ENCODE results near the gene APC2.

APC2 gene

DNA sequence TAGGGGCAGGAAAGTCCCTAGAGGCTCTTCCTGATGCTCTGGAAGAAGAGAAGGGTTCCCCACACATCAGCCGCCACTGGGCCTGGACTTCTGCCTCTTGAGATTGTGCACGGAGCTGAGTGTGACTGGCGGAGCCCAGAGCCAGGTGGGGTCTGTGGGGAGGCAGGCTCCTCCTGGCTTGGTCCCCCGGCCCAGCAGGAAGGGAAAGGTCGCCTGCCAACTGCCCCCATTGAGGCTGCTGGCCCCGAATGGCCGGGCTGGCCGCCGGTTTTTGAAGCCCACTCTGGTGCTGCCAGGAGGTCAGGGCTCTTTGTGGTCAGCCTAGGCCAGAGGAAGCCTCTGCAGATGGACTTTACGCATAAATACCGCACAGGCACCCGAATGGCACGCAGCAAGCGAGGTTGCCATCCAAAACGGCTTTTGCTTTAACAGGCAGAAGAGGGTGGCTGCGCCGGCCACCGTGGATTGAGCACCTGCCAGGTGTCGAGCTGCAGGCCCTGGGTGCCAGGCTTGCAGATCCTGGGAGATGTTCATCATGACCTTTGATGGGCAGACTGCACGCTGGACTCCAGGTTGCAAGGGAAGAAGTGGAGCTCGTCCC is 37.5 kb upstream of the APC2 start:
- Histone ChIP-seq H3K27me3 (no peaks in the 10 kb centered on the region), H3K4me3 (no peak overlapping the region), H3K36me3 (peaks cover 0 to 18% (median 4%) of the 10 kb centered on the region in 3 donors), H3K4me1 (peaks cover 8 to 78% (median 70%) of the 10 kb centered on the region in 4 donors), H3K27ac (peak overlapping the region; percentile 28 to 53), H3K9me3 (no peaks in the 10 kb centered on the region)
- DNase-seq, result no peak
- intact Hi-C loops (cut with DNase I; ENCODE audit: low total_unique reads), result no loop called here
- TF ChIP-seq, protein P1, sequence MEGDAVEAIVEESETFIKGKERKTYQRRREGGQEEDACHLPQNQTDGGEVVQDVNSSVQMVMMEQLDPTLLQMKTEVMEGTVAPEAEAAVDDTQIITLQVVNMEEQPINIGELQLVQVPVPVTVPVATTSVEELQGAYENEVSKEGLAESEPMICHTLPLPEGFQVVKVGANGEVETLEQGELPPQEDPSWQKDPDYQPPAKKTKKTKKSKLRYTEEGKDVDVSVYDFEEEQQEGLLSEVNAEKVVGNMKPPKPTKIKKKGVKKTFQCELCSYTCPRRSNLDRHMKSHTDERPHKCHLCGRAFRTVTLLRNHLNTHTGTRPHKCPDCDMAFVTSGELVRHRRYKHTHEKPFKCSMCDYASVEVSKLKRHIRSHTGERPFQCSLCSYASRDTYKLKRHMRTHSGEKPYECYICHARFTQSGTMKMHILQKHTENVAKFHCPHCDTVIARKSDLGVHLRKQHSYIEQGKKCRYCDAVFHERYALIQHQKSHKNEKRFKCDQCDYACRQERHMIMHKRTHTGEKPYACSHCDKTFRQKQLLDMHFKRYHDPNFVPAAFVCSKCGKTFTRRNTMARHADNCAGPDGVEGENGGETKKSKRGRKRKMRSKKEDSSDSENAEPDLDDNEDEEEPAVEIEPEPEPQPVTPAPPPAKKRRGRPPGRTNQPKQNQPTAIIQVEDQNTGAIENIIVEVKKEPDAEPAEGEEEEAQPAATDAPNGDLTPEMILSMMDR (IDR thresholded peaks at IDR 0.05), result no peak

DNA sequence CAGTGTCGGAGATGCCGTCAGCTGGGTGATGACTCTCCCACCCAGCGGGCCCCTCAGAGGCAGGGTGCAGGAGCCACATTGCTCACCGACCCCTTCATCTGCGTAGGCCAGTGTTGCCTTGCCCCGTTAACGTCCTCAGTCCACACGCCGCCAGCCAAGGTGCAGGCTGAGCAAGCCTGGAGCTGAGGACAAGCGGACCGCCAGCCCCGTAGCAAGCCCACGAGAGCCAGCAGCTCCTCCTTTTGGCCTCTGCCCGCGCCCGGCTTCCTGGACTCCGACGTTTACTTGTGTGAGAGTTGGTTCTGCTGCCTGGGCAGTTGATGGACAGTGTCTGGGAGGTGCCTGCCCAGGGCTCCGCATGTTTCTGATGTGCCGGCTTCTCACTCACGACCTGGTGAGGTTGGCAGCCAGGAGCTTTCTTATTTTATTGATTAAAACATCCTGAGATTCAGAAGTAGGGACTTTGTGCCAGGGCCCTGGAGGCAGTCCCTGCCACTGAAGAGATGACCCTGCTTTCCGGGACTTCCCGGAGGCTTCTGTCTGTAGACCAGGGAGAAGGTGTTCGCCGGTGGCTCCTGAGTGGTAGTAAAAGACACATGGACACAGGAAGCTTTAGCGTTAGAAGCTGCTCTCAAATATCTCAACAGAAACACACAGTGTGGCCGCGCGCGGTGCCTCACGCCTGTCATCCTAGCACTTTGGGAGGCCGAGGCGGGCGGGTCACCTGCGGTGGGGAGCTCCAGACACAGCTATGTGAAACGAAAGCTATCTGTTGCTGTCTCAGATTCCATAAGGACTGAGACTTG is 36.7 kb upstream of the APC2 start:
- H3K9me3 ChIP-seq, result no peaks in the 10 kb centered on the region
- H3K4me3 ChIP-seq, result no peak overlapping the region
- TF ChIP-seq, protein P1 (IDR thresholded peaks at IDR 0.05), result no peak
- H3K27ac ChIP-seq, result no peak overlapping the region
- no peaks in the 10 kb centered on the region for H3K27me3 ChIP-seq
- peaks cover 0 to 19% (median 12%) of the 10 kb centered on the region in 3 donors for H3K36me3 ChIP-seq
- intact Hi-C loops (cut with DNase I; ENCODE audit: low total_unique reads), result no loop called here
- peaks cover 8 to 86% (median 74%) of the 10 kb centered on the region in 4 donors for H3K4me1 ChIP-seq
- no peak for DNase-seq

DNA sequence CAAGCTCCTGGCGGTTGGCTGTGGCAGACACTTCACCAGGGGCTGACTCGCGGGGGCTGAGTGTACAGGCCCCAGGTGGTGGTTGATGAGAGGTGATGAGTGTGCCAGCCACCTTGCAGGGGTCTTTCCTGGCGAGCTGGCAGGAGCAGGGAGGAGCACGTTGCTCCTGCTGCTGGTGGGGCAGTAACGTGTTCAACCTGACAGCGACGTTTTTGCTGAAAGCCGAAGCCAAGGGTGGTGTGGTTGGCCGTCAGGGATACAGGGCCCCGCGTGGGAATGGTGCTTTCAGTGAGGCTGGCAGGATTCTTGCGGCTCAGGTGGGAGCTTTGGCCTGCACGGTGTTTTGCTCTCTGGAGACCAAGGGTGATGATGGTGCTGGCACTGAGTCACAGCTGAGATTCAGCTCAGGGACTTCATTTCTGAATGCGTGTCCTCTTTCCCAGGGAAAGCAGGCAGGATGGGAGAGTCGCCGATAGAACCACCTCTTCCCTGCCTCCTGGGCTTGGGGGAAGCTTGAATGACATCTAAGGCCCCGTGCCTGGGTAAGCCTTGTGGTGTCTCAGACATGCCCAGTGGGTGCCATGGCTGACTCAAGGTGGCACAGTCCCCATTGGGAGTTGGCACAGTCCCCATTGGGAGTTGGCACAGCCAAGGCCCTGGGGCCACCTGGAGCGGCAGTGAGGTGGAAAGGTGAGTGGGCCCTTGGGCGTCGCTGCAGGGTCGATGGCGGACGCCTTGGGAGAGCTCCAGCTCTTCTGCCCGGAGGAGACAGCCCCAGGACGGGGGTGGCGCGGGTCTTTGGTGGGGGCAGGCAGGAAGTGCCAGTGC is 33.7 kb upstream of the APC2 start:
- H3K27ac ChIP-seq, result peak overlapping the region; percentile 75 to 76
- H3K27me3 ChIP-seq, result no peaks in the 10 kb centered on the region
- peaks cover 21 to 45% (median 39%) of the 10 kb centered on the region in 3 donors for H3K36me3 ChIP-seq
- peaks cover 8 to 63% (median 49%) of the 10 kb centered on the region in 4 donors for H3K4me1 ChIP-seq
- H3K9me3 ChIP-seq, result no peaks in the 10 kb centered on the region
- TF ChIP-seq, protein P1 (IDR thresholded peaks at IDR 0.05), result no peak
- DNase-seq, result no peak
- intact Hi-C loops (cut with DNase I; ENCODE audit: low total_unique reads), result no loop called here
- peak overlapping the region; percentile 9 to 31 for H3K4me3 ChIP-seq

DNA sequence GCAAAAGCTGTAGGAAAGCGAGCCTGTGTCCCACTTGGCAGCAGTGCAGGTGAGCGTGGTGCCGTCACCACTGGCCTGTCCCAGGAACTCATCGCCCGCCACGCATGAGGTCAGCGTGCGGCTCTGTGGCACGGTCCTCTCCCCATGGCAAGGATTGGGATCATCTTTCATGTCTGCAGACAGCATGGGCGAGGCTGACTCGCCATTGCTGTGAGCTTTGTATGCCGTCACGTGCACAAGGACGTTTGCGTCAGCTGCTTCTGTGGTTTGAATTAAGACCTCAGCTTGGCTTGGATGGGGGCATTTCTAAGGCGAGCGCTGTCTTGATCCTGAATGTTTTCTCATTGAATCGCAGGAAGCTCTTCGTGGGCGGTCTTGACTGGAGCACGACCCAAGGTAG is 32.8 kb upstream of the APC2 start:
- intact Hi-C loops (cut with DNase I; ENCODE audit: low total_unique reads), result no loop called here
- peaks cover 8 to 54% (median 40%) of the 10 kb centered on the region in 4 donors for H3K4me1 ChIP-seq
- TF ChIP-seq, protein P1 (IDR thresholded peaks at IDR 0.05), result no peak

DNA sequence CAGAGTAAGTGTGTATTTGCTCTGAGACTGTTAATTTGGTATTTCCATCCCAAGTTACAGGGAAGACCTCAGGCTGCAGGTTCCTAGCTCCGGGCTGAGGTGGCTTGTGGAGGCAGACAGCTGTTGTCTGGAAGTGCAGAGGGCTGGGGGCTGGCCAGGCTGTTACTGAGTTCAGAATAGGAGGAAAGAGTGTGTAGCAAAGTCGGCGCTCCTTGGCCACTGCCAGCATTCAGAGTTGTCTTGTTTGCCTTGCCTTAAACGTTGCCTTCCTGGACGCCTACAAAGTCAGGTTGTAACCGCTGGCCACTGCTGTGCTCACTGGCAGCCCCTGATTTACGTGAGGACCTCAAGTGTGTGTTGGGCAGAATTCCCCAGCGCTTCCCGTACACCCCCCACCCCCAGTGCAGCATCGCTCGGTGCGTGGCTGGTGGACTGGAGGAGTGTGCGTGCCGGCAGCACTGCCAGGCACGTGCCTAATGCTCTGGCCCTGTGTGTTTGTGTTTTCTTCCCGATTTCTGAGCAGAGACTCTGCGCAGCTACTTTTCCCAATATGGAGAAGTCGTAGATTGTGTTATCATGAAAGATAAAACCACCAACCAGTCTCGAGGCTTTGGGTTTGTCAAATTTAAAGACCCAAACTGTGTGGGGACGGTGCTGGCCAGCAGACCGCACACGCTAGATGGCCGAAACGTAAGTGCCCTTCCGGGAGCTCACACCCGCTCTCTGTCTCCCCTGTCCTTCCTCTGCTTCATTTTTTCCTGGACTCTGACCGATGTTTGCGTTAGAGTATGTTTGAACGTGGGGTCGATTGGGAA is 32.0 kb upstream of the APC2 start:
- TF ChIP-seq, protein P1 (IDR thresholded peaks at IDR 0.05), result no peak
- Histone ChIP-seq H3K4me3 (no peak overlapping the region), H3K4me1 (peaks cover 8 to 47% (median 34%) of the 10 kb centered on the region in 4 donors), H3K36me3 (peaks cover 37 to 57% (median 56%) of the 10 kb centered on the region in 3 donors), H3K27me3 (no peaks in the 10 kb centered on the region), H3K27ac (no peak overlapping the region), H3K9me3 (no peaks in the 10 kb centered on the region)
- DNase-seq, result no peak
- intact Hi-C loops (cut with DNase I; ENCODE audit: low total_unique reads), result no loop called here

More for the DNA sequence above, 32.8 kb upstream of the APC2 start:
- H3K27ac ChIP-seq, result peak overlapping the region in 1 of 2 donors; percentile 76
- H3K27me3 ChIP-seq, result no peaks in the 10 kb centered on the region
- DNase-seq, result no peak
- H3K36me3 ChIP-seq, result peaks cover 31 to 54% (median 48%) of the 10 kb centered on the region in 3 donors
- H3K4me3 ChIP-seq, result no peak overlapping the region
- no peaks in the 10 kb centered on the region for H3K9me3 ChIP-seq
